GM13977 (cell line): ENCODE results near the gene GPBP1.

Source experiments
- DNase-seq: peaks from one replicate; pipeline ENCODE4 v3.0.0; 2012; ENCODE audit warnings: low spot score
- CTCF ChIP-seq: IDR thresholded peaks from 2 replicates; pipeline ENCODE4 v1.5.1; 2012; ENCODE audit warnings: mild to moderate bottlenecking, control low read depth; ENCODE audit not compliant: insufficient read depth; ENCODE audit errors: extremely low read depth, missing control alignments
- in situ Hi-C: fragments of 300-500 bp; cut with MboI; formaldehyde crosslinking; loops from one replicate; pipeline ENCODE4 v1.12.0; 2022; ENCODE audit warnings: low sequenced_read_pairs, low pct_unique_long_range_greater_than_20kb, mixed read lengths, inconsistent platforms; ENCODE audit not compliant: unreplicated experiment

Gene GPBP1

GRCh38 chr5:57244331-57244730 is 70.5 kb downstream of the GPBP1 start:
- no peak for DNase-seq
- in situ Hi-C loops, result no loop called here
- no peak for TF ChIP-seq CTCF

GRCh38 chr5:57246426-57246825 is 72.6 kb downstream of the GPBP1 start:
- no peak for DNase-seq
- TF ChIP-seq CTCF, result no peak
- in situ Hi-C loops, result no loop called here

GRCh38 chr5:57247765-57248164 is 73.9 kb downstream of the GPBP1 start:
- in situ Hi-C loops, result no loop called here
- no peak for DNase-seq
- TF ChIP-seq CTCF, result no peak

- in situ Hi-C loops, result no loop called here
- TF ChIP-seq CTCF, result no peak
Measured at GRCh38 chr5:57249265-57249874, 75.5 kb downstream of the GPBP1 start.

GRCh38 chr5:57258052-57258451 is 84.2 kb downstream of the GPBP1 start:
- no peak for DNase-seq
- no peak for TF ChIP-seq CTCF
- in situ Hi-C loops, result no loop called here

More at GRCh38 chr5:57249265-57249874, 75.5 kb downstream of the GPBP1 start:
- no peak for DNase-seq

- TF ChIP-seq CTCF, result no peak
- in situ Hi-C loops, result no loop called here
- DNase-seq, result no peak
Measured at GRCh38 chr5:57258943-57259342, 85.1 kb downstream of the GPBP1 start.

GRCh38 chr5:57259704-57260103 is 85.8 kb downstream of the GPBP1 start:
- TF ChIP-seq CTCF, result no peak
- no peak for DNase-seq
- in situ Hi-C loops, result no loop called here
